ENCODE results near the gene YWHAG.
"Not testable (repeated sequence)": the region's sequence is repeated elsewhere in the genome, so short reads cannot be mapped to it uniquely, and the experiment has no call there.

Gene YWHAG

GRCh38 chr7:76377186-76377918, 18.6 kb upstream of the YWHAG start:
- peak; percentile 77 for DNase-seq

GRCh38 chr7:76375251-76375650, 16.5 kb upstream of the YWHAG start:
- DNase-seq = no peak

GRCh38 chr7:76372984-76373833, 14.4 kb upstream of the YWHAG start:
- DNase-seq = peak; percentile 76

- no peak for DNase-seq
Observed at GRCh38 chr7:76371396-76371795, 12.6 kb upstream of the YWHAG start.

- DNase-seq = no peak
Observed at GRCh38 chr7:76369018-76369417, 10.2 kb upstream of the YWHAG start.

- DNase-seq = no peak
Observed at GRCh38 chr7:76368190-76368589, 9.4 kb upstream of the YWHAG start.

- peak; percentile 62 for DNase-seq
Observed at GRCh38 chr7:76364198-76364584, 5.4 kb upstream of the YWHAG start.

- not testable (repeated sequence) for DNase-seq
Observed at GRCh38 chr7:76363754-76364153, 5.0 kb upstream of the YWHAG start.

- DNase-seq = no peak
Observed at GRCh38 chr7:76359978-76360638, 1.3 kb upstream of the YWHAG start.

- peak; percentile 98 for DNase-seq
Observed at GRCh38 chr7:76359111-76359977, 553 bp upstream of the YWHAG start.

GRCh38 chr7:76358011-76358480, 745 bp downstream of the YWHAG start:
- peak; percentile 43 for DNase-seq

GRCh38 chr7:76357475-76358010, 1.2 kb downstream of the YWHAG start:
- DNase-seq = no peak

GRCh38 chr7:76356823-76357222, 2.0 kb downstream of the YWHAG start:
- DNase-seq = peak; percentile 45

GRCh38 chr7:76356115-76356514, 2.7 kb downstream of the YWHAG start:
- no peak for DNase-seq

- no peak for DNase-seq
Observed at GRCh38 chr7:76354981-76355730, 3.6 kb downstream of the YWHAG start.

GRCh38 chr7:76354516-76354915, 4.3 kb downstream of the YWHAG start:
- no peak for DNase-seq

- DNase-seq = no peak
Observed at GRCh38 chr7:76353744-76354143, 5.0 kb downstream of the YWHAG start.

- no peak for DNase-seq
Observed at GRCh38 chr7:76352193-76352592, 6.6 kb downstream of the YWHAG start.

GRCh38 chr7:76351372-76351771, 7.4 kb downstream of the YWHAG start:
- DNase-seq = no peak

GRCh38 chr7:76349313-76349885, 9.4 kb downstream of the YWHAG start:
- DNase-seq = no peak

- DNase-seq = no peak
Observed at GRCh38 chr7:76347710-76348109, 11.1 kb downstream of the YWHAG start.

All from fibroblast of skin of back (primary cell).